K562 (cell line): ENCODE data around the gene DBH. TPM values are rescaled to one million over a fixed set of nuclear protein-coding genes. Genes with fewer than 3 reads are reported as not detected.

Source experiments
- ATAC-seq: fragments of 200-7000 bp; cut with Tn5 transposase; 3 replicates; pipeline ENCODE4 v1.9.1; 2020; ENCODE audit warnings: moderate library complexity
- BruUV-seq: library from RNA; stranded (reverse); fragments of 400-500 nt; replicated peaks from 2 replicates; lab custom pipeline; 2021; lab: Mats Ljungman, UMichigan
- CTCF ChIA-PET: fragments of 300-600 bp; formaldehyde crosslinking; extraction: SDS; loops from one replicate; lab custom pipeline; 2021; ENCODE audit warnings: low intra/inter-chr PET ratio; lab: Yijun Ruan, JAX
- POLR2A ChIA-PET: fragments of 300-600, 350-650 bp; sonication (Branson Sonifier 250); formaldehyde crosslinking; extraction: SDS; loops from one replicate; lab custom pipeline; 2021; ENCODE audit warnings: antibody characterized with exemption, inconsistent platforms; lab: Yijun Ruan, JAX
- DNase-seq, 4 experiments: peaks; one replicate each; pipeline versions ENCODE4 v3.0.0 to v3.0.0-alpha.2; 2011 to 2018; ENCODE audit warnings: low spot score in 3 of 4, mixed read lengths in 3 of 4; ENCODE audit errors: extremely low read depth in 1 of 4
- FAIRE-seq: peaks from 2 replicates; lab custom pipeline; 2011; peaks lifted over from hg19 to GRCh38; lab: Jason Lieb, UNC
- H2AFZ ChIP-seq: 2 replicates; pipeline ENCODE4 v1.6.0; 2011; ENCODE audit warnings: low read depth, low read length, control low read depth, inconsistent platforms
- H3K27ac ChIP-seq: fragments of 200-600 bp; 3 replicates; pipeline ENCODE4 v1.8.0; 2011; ENCODE audit warnings: low read depth, mild to moderate bottlenecking, control low read depth, inconsistent platforms, low read length, moderate library complexity, mixed read lengths; ENCODE audit errors: extremely low read depth
- H3K27me3 ChIP-seq, 2 experiments: fragments of 300-600 bp in 1 of 2; 2 replicates in 1 of 2; 3 replicates in 1 of 2; pipeline versions ENCODE4 v1.6.0 to v1.8.0; 2011; ENCODE audit warnings: inconsistent platforms in 2 of 2, low read length in 2 of 2, mild to moderate bottlenecking in 1 of 2, mixed read lengths in 1 of 2, moderate library complexity in 1 of 2; ENCODE audit not compliant: control insufficient read depth in 2 of 2, insufficient read depth in 2 of 2
- H3K36me3 ChIP-seq: fragments of 300-600 bp; 3 replicates; pipeline ENCODE4 v1.8.0; 2011; ENCODE audit warnings: mild to moderate bottlenecking, low read length, inconsistent platforms; ENCODE audit not compliant: control insufficient read depth, insufficient read depth
- H3K4me1 ChIP-seq, 2 experiments: fragments of 200-600 bp in 1 of 2; replicated peaks in 1 of 2; 2 replicates in 1 of 2; 3 replicates in 1 of 2; pipeline versions ENCODE4 v1.5.1 to v1.8.0; 2011; ENCODE audit warnings: inconsistent platforms in 2 of 2, low read length in 2 of 2, mild to moderate bottlenecking in 1 of 2, mixed read lengths in 1 of 2, moderate library complexity in 1 of 2; ENCODE audit not compliant: control insufficient read depth in 2 of 2, insufficient read depth in 2 of 2
- H3K4me2 ChIP-seq: 2 replicates; pipeline ENCODE4 v1.6.1; 2011; ENCODE audit warnings: low read length, control low read depth, inconsistent platforms, mixed read lengths; ENCODE audit not compliant: insufficient read depth
- H3K4me3 ChIP-seq: fragments of 200-600 bp; sonication (generic), shearing (Covaris generic); 2 replicates; pipeline ENCODE4 v1.5.1; 2016; ENCODE audit warnings: control low read depth, inconsistent platforms
- H3K79me2 ChIP-seq: fragments of 200-600 bp; 3 replicates; pipeline ENCODE4 v1.8.0; 2011; ENCODE audit warnings: low read length, inconsistent platforms; ENCODE audit not compliant: control insufficient read depth, insufficient read depth
- H3K9ac ChIP-seq, 2 experiments: 2 replicates each; pipeline versions ENCODE4 v1.6.0 to v1.6.1; 2011; ENCODE audit warnings: low read depth in 2 of 2, low read length in 2 of 2, control low read depth in 1 of 2, inconsistent platforms in 1 of 2, mild to moderate bottlenecking in 1 of 2, mixed read lengths in 1 of 2; ENCODE audit not compliant: insufficient read depth in 1 of 2
- H3K9me1 ChIP-seq: one replicate; pipeline ENCODE4 v1.6.0; 2011; ENCODE audit warnings: inconsistent platforms, mild to moderate bottlenecking, low read length, moderate library complexity; ENCODE audit not compliant: control insufficient read depth, insufficient read depth
- H3K9me3 ChIP-seq: replicated peaks from 2 replicates; pipeline ENCODE4 v1.5.1; 2011; ENCODE audit warnings: low read depth, low read length, inconsistent platforms; ENCODE audit not compliant: control insufficient read depth, insufficient read depth
- H4K20me1 ChIP-seq: replicated peaks from 2 replicates; pipeline ENCODE4 v1.6.1; 2011; ENCODE audit warnings: low read length, inconsistent platforms, mixed read lengths; ENCODE audit not compliant: control insufficient read depth, insufficient read depth
- CXXC5 ChIP-seq: fragments of 250-450 bp; sonication (Bioruptor Pico); IDR thresholded peaks from 2 replicates; pipeline ENCODE4 v1.8.0; 2022; ENCODE audit warnings: inconsistent platforms, mild to moderate bottlenecking, moderate library complexity
- HDAC8 ChIP-seq: fragments of 450-650 bp; IDR thresholded peaks from 2 replicates; pipeline ENCODE4 v1.6.1; 2016; ENCODE audit warnings: mild to moderate bottlenecking, missing genetic modification characterization, moderate library complexity, missing compliant biosample characterization
- MAZ ChIP-seq, 2 experiments: fragments of 450-650 bp in 1 of 2; sonication (generic) in 1 of 2; formaldehyde crosslinking; IDR thresholded peaks in 1 of 2; conservative IDR thresholded peaks in 1 of 2; 2 replicates each; pipeline versions ENCODE4 v1.4.0 to v1.5.0; 2020; ENCODE audit warnings: mild to moderate bottlenecking in 1 of 2, missing genetic modification reagents in 1 of 2
- TRIM28 ChIP-seq: fragments of 450-650 bp; IDR thresholded peaks from 2 replicates; pipeline ENCODE4 v1.6.1; 2017
- ZNF134 ChIP-seq: fragments of 250-450 bp; sonication (Bioruptor Pico); conservative IDR thresholded peaks from 2 replicates; pipeline ENCODE4 v1.4.0; 2020
- WGBS: fragments of 100-300 bp; shearing (Covaris generic); methylation state at CpG from one replicate; pipeline ENCODE4 v1.1.6; 2016; ENCODE audit warnings: low coverage, mixed read lengths; ENCODE audit not compliant: insufficient coverage; ENCODE audit errors: missing lambda C conversion rate; 5-methylcytosine and 5-hydroxymethylcytosine counted together
- in situ Hi-C: fragments of 300-500 bp; cut with MboI; formaldehyde crosslinking; loops from 4 replicates; pipeline ENCODE4 v1.15.0; 2018; ENCODE audit warnings: inconsistent platforms, mixed read lengths
- intact Hi-C: fragments of 100-400 bp; cut with micrococcal nuclease; formaldehyde crosslinking; loops from 2 replicates; pipeline ENCODE4 v1.14.2; 2022
- polyA plus RNA-seq, 8 experiments: library from polyadenylated mRNA; depleted of rRNA in 4 of 8; stranded (reverse) in 5 of 8; unstranded in 3 of 8; fragments of >200 nt; fragmentation: Nextera tagmentation in 2 of 8; fragmentation: Illumina TruSeq in 1 of 8; extraction: Ambion mirVana in 2 of 8; extraction: Trizol in 1 of 8; gene quantifications; 2 replicates each; pipeline versions ENCODE4 v1.2.1 to v1.2.3, GENCODE V29; 2011 to 2014; ENCODE audit warnings: inconsistent platforms in 1 of 8, missing spikeins in 1 of 8
- total RNA-seq, 7 experiments: library from RNA; depleted of rRNA in 6 of 7; stranded (reverse); fragments of >200 nt in 6 of 7; fragmentation: Illumina TruSeq in 2 of 7; extraction: Trizol in 2 of 7; gene quantifications; 2 replicates each; pipeline versions ENCODE4 v1.2.1 to v1.2.3, GENCODE V29; 2011 to 2021; ENCODE audit warnings: low replicate concordance in 1 of 7

The DBH gene
- total and polyA plus RNA-seq, 9 of the 15 experiments (the other 6 are each of a cell fraction or from before 2014, with no cell fraction given), result not detected

GRCh38 chr9:133676450-133676849, 40.3 kb downstream of the DBH start:
- 1% methylated on average over 10 of the region's 10 CpGs for WGBS
- no peaks in the 10 kb centered on the region for H3K36me3 ChIP-seq
- TF ChIP-seq CXXC5, result 0 out of 2 replicates have a peak, but pooled peaks have one; percentile 15
- TF ChIP-seq HDAC8 (tag), result no peak
- 0 out of 2 replicates have a peak, but pooled peaks have one; percentile 37 for TF ChIP-seq ZNF134 (CRISPR knock-in tag)
- no peak overlapping the region for H3K9ac ChIP-seq
- H3K4me2 ChIP-seq, result no peak overlapping the region
- peaks cover 39 to 82% of the 10 kb centered on the region in 2 experiments for H3K27me3 ChIP-seq
- H3K79me2 ChIP-seq, result no peaks in the 10 kb centered on the region
- no peak for FAIRE-seq
- ATAC-seq, result no peak
- ChIA-PET POLR2A (interaction anchor here (1.1 kb wide), 1 partner anchor 12 kb away, joined by 4 read pairs; no protein-coding TSS in a partner anchor), CTCF (no interaction called here)
- H3K4me1 ChIP-seq, result peaks cover 0 to 5% of the 10 kb centered on the region in 2 experiments; a peak in 2 of 5 replicates
- DNase-seq, result no peak
- H3K9me3 ChIP-seq, result no peaks in the 10 kb centered on the region
- no TSS peak for BruUV-seq
- intact Hi-C loops (no loop called here), in situ Hi-C loops (no loop called here)
- no peak overlapping the region for H3K27ac ChIP-seq
- no peaks in the 10 kb centered on the region for H3K9me1 ChIP-seq
- no peak overlapping the region for H3K4me3 ChIP-seq
- H4K20me1 ChIP-seq, result peaks cover 8% of the 10 kb centered on the region; the same call in 1 of the 2 replicates
- no peak overlapping the region for H2AFZ ChIP-seq

- Histone ChIP-seq H3K9me3 (no peaks in the 10 kb centered on the region), H3K79me2 (no peaks in the 10 kb centered on the region), H3K9me1 (no peaks in the 10 kb centered on the region), H3K27me3 (peaks cover 39 to 82% of the 10 kb centered on the region in 2 experiments), H3K27ac (no peak overlapping the region), H3K4me3 (no peak overlapping the region), H2AFZ (no peak overlapping the region), H3K9ac (no peak overlapping the region), H3K4me1 (peaks cover 0 to 5% of the 10 kb centered on the region in 2 experiments; a peak in 2 of 5 replicates), H3K4me2 (no peak overlapping the region), H3K36me3 (no peaks in the 10 kb centered on the region), H4K20me1 (peaks cover 7% of the 10 kb centered on the region; the same call in 1 of the 2 replicates)
- no TSS peak for BruUV-seq
- TF ChIP-seq TRIM28 (no peak), MAZ (CRISPR knock-in tag; conservative IDR thresholded peaks at IDR 0.05 in 1 of 2, IDR thresholded peaks at IDR 0.05 in 1 of 2) (0 out of 4 replicates have a peak, but pooled peaks of 1 of the 2 experiments have one; percentile 16)
- in situ Hi-C loops (no loop called here), intact Hi-C loops (no loop called here)
- ATAC-seq (no peak), FAIRE-seq (no peak), DNase-seq (no peak)
- 0% methylated on average over 16 of the region's 17 CpGs for WGBS
- ChIA-PET POLR2A (no interaction called here), CTCF (no interaction called here)
Observed at GRCh38 chr9:133677126-133678010, 41.2 kb downstream of the DBH start.
